Mucosa of descending colon (tissue), 3 donors: Measurements from ENCODE around the gene SOS2. TPM values are rescaled to one million over a fixed set of nuclear protein-coding genes. Genes with fewer than 3 reads are reported as not detected.
"Not testable (repeated sequence)": the region's sequence is repeated elsewhere in the genome, so short reads cannot be mapped to it uniquely, and the experiment has no call there.

Experiments used
- ATAC-seq: fragments of 200-7000 bp; cut with Tn5 transposase; one replicate; pipeline ENCODE4 v1.9.1; 2020; ENCODE audit warnings: mild to moderate bottlenecking, moderate library complexity
- DNase-seq, 3 donors: peaks; one replicate each; pipeline ENCODE4 v3.0.0-alpha.2; 2020
- H3K36me3 ChIP-seq: fragments of 200-600 bp; one replicate; pipeline ENCODE4 v1.8.0; 2021; ENCODE audit warnings: low read depth, mild to moderate bottlenecking
- H3K4me1 ChIP-seq: fragments of 200-600 bp; one replicate; pipeline ENCODE4 v1.8.0; 2021; ENCODE audit warnings: low read depth, mild to moderate bottlenecking
- H3K4me3 ChIP-seq: fragments of 200-600 bp; one replicate; pipeline ENCODE4 v1.8.0; 2021; ENCODE audit warnings: mild to moderate bottlenecking
- H3K9me3 ChIP-seq: fragments of 200-600 bp; one replicate; pipeline ENCODE4 v1.8.0; 2021; ENCODE audit warnings: mild to moderate bottlenecking
- intact Hi-C, 2 donors: fragments of 100-400 bp; cut with DNase I in 1 of 2; cut with micrococcal nuclease in 1 of 2; formaldehyde crosslinking; loops; one replicate each; pipeline versions ENCODE4 v1.11.0 to v1.11.1; 2022; cut with DNase I, micrococcal nuclease
- total RNA-seq, 3 donors: library from RNA; stranded (reverse); fragmentation: NEBNext Ultra II Directional in 2 of 3; extraction: Animal tissue kit (Norgen Biotek cat#: 25700) in 2 of 3; gene quantifications; one replicate each; pipeline versions ENCODE4 v1.2.1 to v1.2.4, GENCODE V29; 2021 to 2023
- TF ChIP-seq, protein P1 (sequence below): fragments of 200-600 bp; IDR thresholded peaks from one replicate; pipeline ENCODE4 v1.8.0; 2022; ENCODE audit warnings: antibody characterized with exemption, mild to moderate bottlenecking
- donor health status: DM: no; HTN: no; CAD: no; lungs with moderate emphysema.
- donor health status: DM: no; HTN: no; CAD: no.
- donor health status: DM: no; HTN: yes; CAD: no.

The SOS2 gene
- total RNA-seq, 3 donors from 2014 or later, result 38.0 to 60.2 (median 44.4) TPM

DNA sequence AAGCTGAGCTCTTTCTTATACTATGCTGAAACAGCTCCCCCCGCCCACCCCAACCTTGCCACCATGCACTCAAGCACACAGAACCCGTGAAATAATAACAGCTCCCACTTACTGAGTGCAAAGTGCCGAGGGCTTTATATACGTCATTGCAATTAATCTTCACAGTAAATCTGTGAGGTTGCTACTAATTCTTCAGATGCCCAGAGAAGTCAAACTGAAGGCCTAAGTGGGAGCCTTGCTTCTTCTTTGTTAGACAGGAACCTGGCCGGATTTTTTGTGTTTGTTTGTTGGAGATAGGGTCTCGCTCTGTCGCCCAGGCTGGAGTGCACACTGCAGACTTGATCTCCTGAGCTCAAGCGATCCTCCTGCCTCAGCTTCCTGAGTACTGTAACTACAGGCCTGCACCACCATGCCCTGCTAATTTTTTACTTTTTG is 149.1 kb downstream of the SOS2 start:
- Histone ChIP-seq H3K4me1 (peaks cover 1% of the 10 kb centered on the region), H3K36me3 (no peaks in the 10 kb centered on the region), H3K9me3 (no peaks in the 10 kb centered on the region), H3K4me3 (no peak overlapping the region)
- intact Hi-C loops, result no loop called here
- ATAC-seq (peak; percentile 58), DNase-seq (no peak)
- TF ChIP-seq, protein P1, sequence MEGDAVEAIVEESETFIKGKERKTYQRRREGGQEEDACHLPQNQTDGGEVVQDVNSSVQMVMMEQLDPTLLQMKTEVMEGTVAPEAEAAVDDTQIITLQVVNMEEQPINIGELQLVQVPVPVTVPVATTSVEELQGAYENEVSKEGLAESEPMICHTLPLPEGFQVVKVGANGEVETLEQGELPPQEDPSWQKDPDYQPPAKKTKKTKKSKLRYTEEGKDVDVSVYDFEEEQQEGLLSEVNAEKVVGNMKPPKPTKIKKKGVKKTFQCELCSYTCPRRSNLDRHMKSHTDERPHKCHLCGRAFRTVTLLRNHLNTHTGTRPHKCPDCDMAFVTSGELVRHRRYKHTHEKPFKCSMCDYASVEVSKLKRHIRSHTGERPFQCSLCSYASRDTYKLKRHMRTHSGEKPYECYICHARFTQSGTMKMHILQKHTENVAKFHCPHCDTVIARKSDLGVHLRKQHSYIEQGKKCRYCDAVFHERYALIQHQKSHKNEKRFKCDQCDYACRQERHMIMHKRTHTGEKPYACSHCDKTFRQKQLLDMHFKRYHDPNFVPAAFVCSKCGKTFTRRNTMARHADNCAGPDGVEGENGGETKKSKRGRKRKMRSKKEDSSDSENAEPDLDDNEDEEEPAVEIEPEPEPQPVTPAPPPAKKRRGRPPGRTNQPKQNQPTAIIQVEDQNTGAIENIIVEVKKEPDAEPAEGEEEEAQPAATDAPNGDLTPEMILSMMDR, result no peak

DNA sequence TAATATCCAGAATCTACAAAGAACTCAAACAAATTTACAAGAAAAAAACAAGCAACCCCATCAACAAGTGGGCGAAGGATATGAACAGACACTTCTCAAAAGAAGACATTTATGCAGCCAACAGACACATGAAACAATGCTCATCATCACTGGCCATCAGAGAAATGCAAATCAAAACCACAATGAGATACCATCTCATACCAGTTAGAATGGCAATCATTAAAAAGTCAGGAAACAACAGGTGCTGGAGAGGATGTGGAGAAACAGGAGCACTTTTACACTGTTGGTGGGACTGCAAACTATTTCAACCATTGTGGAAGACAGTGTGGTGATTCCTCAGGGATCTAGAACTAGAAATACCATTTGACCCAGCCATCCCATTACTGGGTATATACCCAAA is 152.3 kb downstream of the SOS2 start:
- H3K36me3 ChIP-seq, intact Hi-C loops, ATAC-seq, H3K4me3 ChIP-seq, H3K9me3 ChIP-seq, DNase-seq, H3K4me1 ChIP-seq: not testable (repeated sequence)

DNA sequence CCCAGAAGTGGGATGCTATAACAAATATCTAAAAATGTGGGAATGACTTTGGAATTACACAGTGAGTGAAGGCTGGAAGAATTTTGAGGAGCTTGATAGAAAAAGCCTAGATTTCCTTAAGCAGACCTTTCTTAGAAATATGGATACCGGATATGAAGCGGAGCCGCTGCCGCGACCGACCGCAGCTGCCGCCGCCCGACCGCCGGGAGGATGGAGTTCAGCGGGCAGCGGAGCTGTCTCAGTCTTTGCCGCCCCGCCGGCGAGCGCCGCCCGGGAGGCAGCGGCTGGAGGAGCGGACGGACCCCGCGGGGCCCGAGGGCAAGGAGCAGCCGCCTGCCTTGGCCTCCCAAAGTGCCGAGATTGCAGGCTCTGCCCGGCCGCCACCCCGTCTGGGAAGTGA is 157.7 kb downstream of the SOS2 start:
- H3K36me3 ChIP-seq, intact Hi-C loops, DNase-seq, H3K9me3 ChIP-seq, H3K4me3 ChIP-seq, H3K4me1 ChIP-seq, ATAC-seq: not testable (repeated sequence)

DNA sequence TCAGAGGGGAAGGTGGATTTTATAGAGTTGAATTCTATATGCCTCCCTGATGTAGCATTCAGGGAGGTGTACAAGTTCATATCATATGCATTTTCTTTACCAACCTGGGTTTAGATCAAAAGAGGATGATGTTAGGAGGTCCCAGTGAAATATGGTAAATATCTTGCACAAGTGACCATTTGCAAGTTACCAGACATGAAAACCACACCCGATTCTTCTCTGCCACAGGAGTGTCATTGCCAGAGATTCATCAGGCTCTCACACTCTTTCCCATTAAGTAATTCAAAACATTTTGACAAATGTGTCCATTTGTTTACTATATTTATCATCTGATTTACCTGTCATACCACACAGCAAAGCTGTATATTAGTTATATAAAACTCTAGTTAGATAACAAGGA is 159.0 kb downstream of the SOS2 start:
- H3K4me1 ChIP-seq, result peaks cover 8% of the 10 kb centered on the region
- H3K9me3 ChIP-seq, result no peaks in the 10 kb centered on the region
- no peaks in the 10 kb centered on the region for H3K36me3 ChIP-seq
- ATAC-seq (no peak), DNase-seq (no peak)
- TF ChIP-seq, protein P1, result no peak
- no peak overlapping the region for H3K4me3 ChIP-seq
- intact Hi-C loops, result no loop called here

DNA sequence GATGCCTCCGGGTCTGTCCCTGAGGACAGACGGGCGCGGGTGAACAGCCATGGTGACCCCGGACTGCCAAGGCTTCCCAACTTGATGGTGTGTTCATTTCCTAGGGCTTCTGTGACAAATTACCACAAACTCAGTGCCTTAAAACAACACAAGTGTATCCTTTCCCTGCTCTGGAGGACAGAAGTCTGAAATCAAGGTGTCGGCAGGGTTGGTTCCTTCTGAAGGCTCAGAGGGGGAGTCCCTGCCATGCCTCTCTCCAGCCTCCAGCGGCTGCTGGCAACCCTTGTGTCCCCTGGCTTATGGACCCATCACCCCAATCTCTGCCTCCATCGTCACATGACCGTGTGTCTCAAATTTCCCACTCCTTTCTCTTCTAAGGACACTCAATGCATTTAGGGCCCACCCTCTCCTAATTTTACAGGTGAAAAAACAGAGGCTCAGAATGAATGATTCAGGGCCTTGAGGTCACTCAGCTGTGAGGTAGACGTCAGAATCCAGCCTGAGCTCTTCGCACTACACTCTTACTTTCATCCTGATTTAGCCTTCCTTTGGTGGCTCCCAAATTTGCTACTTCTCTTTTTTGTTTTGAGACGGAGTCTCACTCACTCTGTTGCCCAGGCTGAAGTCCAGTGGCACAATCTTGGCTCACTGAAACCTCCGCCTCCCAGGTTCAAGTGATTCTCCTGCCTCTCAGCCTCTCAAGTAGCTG is 160.4 kb downstream of the SOS2 start:
- H3K4me3 ChIP-seq, result no peak overlapping the region
- H3K4me1 ChIP-seq, result peaks cover 12% of the 10 kb centered on the region
- H3K9me3 ChIP-seq, result no peaks in the 10 kb centered on the region
- H3K36me3 ChIP-seq, result no peaks in the 10 kb centered on the region
- DNase-seq (no peak), ATAC-seq (no peak)
- intact Hi-C loops, result no loop called here
- TF ChIP-seq, protein P1, result no peak

DNA sequence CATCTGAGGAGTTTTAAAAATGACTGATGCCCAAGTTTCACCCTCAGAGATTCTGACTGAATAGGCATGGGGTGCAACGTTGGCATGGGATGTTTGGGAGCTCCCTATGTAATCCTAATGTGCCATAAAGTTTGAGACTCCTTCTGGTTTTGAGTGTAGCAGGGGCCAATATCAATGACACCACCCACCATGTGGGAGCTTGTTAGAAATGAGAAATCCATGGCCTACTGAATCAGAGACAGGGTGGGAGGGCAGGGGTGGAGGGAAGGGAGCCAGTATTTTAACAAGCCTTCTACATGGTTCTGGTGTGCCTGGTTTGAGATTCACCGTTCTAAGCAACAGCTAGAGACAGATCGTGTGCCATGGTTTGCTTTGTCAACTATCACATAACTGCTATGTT is 161.1 kb downstream of the SOS2 start:
- Histone ChIP-seq H3K4me1 (peaks cover 12% of the 10 kb centered on the region), H3K4me3 (no peak overlapping the region), H3K36me3 (peaks cover under 1% of the 10 kb centered on the region), H3K9me3 (no peaks in the 10 kb centered on the region)
- intact Hi-C loops, result no loop called here
- DNase-seq, result no peak
- ATAC-seq, result no peak
- TF ChIP-seq, protein P1, result no peak

DNA sequence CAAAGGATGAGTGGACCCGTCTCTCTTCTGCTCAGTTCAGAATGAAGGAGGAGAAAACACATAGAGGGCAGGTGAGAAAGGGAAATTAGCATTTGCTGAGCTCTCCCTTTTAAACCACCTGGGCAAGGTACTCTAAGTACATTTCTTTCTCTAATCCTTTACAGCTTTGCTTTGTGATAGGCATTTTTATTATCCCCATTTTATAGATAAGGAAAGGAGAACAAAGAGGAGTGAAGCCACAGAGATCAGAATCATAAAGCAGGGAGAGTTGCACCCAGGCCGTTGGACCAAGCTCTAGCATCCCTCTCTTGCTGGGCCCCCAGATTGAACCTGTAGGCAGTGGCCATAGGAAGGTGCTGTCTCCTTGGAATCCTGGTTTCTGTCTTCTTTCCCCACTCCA is 162.1 kb downstream of the SOS2 start:
- peak; percentile 77 for ATAC-seq

More for the DNA sequence above, 162.1 kb downstream of the SOS2 start:
- Histone ChIP-seq H3K4me1 (peaks cover 12% of the 10 kb centered on the region), H3K9me3 (no peaks in the 10 kb centered on the region), H3K36me3 (peaks cover 3% of the 10 kb centered on the region), H3K4me3 (no peak overlapping the region)
- no peak for DNase-seq
- TF ChIP-seq, protein P1, result no peak
- intact Hi-C loops, result no loop called here
